ENCODE measurements around the gene AKAP13. TPM values are rescaled to one million over a fixed set of nuclear protein-coding genes. Genes with fewer than 3 reads are reported as not detected.

Gene AKAP13
- polyA plus RNA-seq, 1 donor from 2014 or later = 10.0 TPM

GRCh38 chr15:85692321-85692720 lies 311.9 kb downstream of the AKAP13 start:
- H3K27me3 ChIP-seq (ENCODE audit: insufficient read depth, low read depth, low read length) = no peaks in the 10 kb centered on the region
- no peaks in the 10 kb centered on the region for H3K9me3 ChIP-seq (ENCODE audit: low read length)
- H4K20me1 ChIP-seq (ENCODE audit: insufficient read depth) = no peaks in the 10 kb centered on the region
- no peak overlapping the region for H3K4me2 ChIP-seq (ENCODE audit: low read length)
- no peaks in the 10 kb centered on the region for H3K9me2 ChIP-seq (ENCODE audit: insufficient read depth, low read length)
- no peaks in the 10 kb centered on the region for H3F3A ChIP-seq (ENCODE audit: insufficient read depth, low read length, poor library complexity, severe bottlenecking)
- no peak overlapping the region for H3K4me3 ChIP-seq (ENCODE audit: low read length)
- H3K27ac ChIP-seq (ENCODE audit: low read length) = no peak overlapping the region
- no peak for TF ChIP-seq CTCF (IDR thresholded peaks at IDR 0.05; ENCODE audit: poor library complexity, severe bottlenecking)
- no peak for TF ChIP-seq POLR2AphosphoS5 (IDR thresholded peaks at IDR 0.05)
- TF ChIP-seq REST (IDR thresholded peaks at IDR 0.05; ENCODE audit: borderline replicate concordance) = no peak
- no peak for TF ChIP-seq MXI1 (conservative IDR thresholded peaks at IDR 0.05; ENCODE audit: poor library complexity, severe bottlenecking)
- no peak for TF ChIP-seq SMC3 (conservative IDR thresholded peaks at IDR 0.05; ENCODE audit: poor library complexity)
- no peak for TF ChIP-seq EP300 (conservative IDR thresholded peaks at IDR 0.05; ENCODE audit: poor library complexity, severe bottlenecking)
- no peak for TF ChIP-seq EZH2 (IDR thresholded peaks at IDR 0.05; ENCODE audit: borderline replicate concordance, insufficient read depth, low read length, poor library complexity, severe bottlenecking)
- no peak for TF ChIP-seq RAD21 (conservative IDR thresholded peaks at IDR 0.05)
- no peaks in the 10 kb centered on the region for H3K36me3 ChIP-seq (ENCODE audit: insufficient read depth, low read length)
- H3K9ac ChIP-seq (ENCODE audit: low read length) = no peak overlapping the region
- H2AFZ ChIP-seq (ENCODE audit: low read depth, low read length) = no peak overlapping the region
- H3K79me2 ChIP-seq (replicated peaks; ENCODE audit: insufficient read depth, low read length) = no peaks in the 10 kb centered on the region

GRCh38 chr15:85692873-85693272 lies 312.5 kb downstream of the AKAP13 start:
- Histone ChIP-seq H3K4me3 (ENCODE audit: low read length) (no peak overlapping the region), H3K27ac (ENCODE audit: low read length) (no peak overlapping the region), H3K9me2 (ENCODE audit: insufficient read depth, low read length) (no peaks in the 10 kb centered on the region), H3K36me3 (ENCODE audit: insufficient read depth, low read length) (no peaks in the 10 kb centered on the region), H2AFZ (ENCODE audit: low read depth, low read length) (no peak overlapping the region), H3K27me3 (ENCODE audit: insufficient read depth, low read depth, low read length) (no peaks in the 10 kb centered on the region), H4K20me1 (ENCODE audit: insufficient read depth) (no peaks in the 10 kb centered on the region), H3K79me2 (replicated peaks; ENCODE audit: insufficient read depth, low read length) (no peaks in the 10 kb centered on the region), H3F3A (ENCODE audit: insufficient read depth, low read length, poor library complexity, severe bottlenecking) (no peaks in the 10 kb centered on the region), H3K4me2 (ENCODE audit: low read length) (no peak overlapping the region), H3K9ac (ENCODE audit: low read length) (no peak overlapping the region), H3K9me3 (ENCODE audit: low read length) (no peaks in the 10 kb centered on the region)
- TF ChIP-seq TAF1 (IDR thresholded peaks at IDR 0.05; ENCODE audit: low read depth) (no peak), RAD21 (conservative IDR thresholded peaks at IDR 0.05) (no peak), CTCF (IDR thresholded peaks at IDR 0.05; ENCODE audit: poor library complexity, severe bottlenecking) (no peak), MXI1 (conservative IDR thresholded peaks at IDR 0.05; ENCODE audit: poor library complexity, severe bottlenecking) (no peak), SMC3 (conservative IDR thresholded peaks at IDR 0.05; ENCODE audit: poor library complexity) (no peak), POLR2AphosphoS5 (IDR thresholded peaks at IDR 0.05) (no peak), EZH2 (IDR thresholded peaks at IDR 0.05; ENCODE audit: borderline replicate concordance, insufficient read depth, low read length, poor library complexity, severe bottlenecking) (no peak), EP300 (conservative IDR thresholded peaks at IDR 0.05; ENCODE audit: poor library complexity, severe bottlenecking) (no peak), REST (IDR thresholded peaks at IDR 0.05; ENCODE audit: borderline replicate concordance) (no peak)

Measured in neural cell (in vitro differentiated cells).